K562 (cell line): ENCODE data around the gene TRIM26. TPM values are rescaled to one million over a fixed set of nuclear protein-coding genes. Genes with fewer than 3 reads are reported as not detected.

ENCODE experiments used
- ATAC-seq: fragments of 200-7000 bp; cut with Tn5 transposase; 3 replicates; pipeline ENCODE4 v1.9.1; 2020; ENCODE audit warnings: moderate library complexity
- BruUV-seq: library from RNA; stranded (reverse); fragments of 400-500 nt; replicated peaks from 2 replicates; lab custom pipeline; 2021; lab: Mats Ljungman, UMichigan
- CTCF ChIA-PET: fragments of 300-600 bp; formaldehyde crosslinking; extraction: SDS; loops from one replicate; lab custom pipeline; 2021; ENCODE audit warnings: low intra/inter-chr PET ratio; lab: Yijun Ruan, JAX
- POLR2A ChIA-PET: fragments of 300-600, 350-650 bp; sonication (Branson Sonifier 250); formaldehyde crosslinking; extraction: SDS; loops from one replicate; lab custom pipeline; 2021; ENCODE audit warnings: antibody characterized with exemption, inconsistent platforms; lab: Yijun Ruan, JAX
- DNase-seq, 4 experiments: peaks; one replicate each; pipeline versions ENCODE4 v3.0.0 to v3.0.0-alpha.2; 2011 to 2018; ENCODE audit warnings: low spot score in 3 of 4, mixed read lengths in 3 of 4; ENCODE audit errors: extremely low read depth in 1 of 4
- FAIRE-seq: peaks from 2 replicates; lab custom pipeline; 2011; peaks lifted over from hg19 to GRCh38; lab: Jason Lieb, UNC
- H2AFZ ChIP-seq: 2 replicates; pipeline ENCODE4 v1.6.0; 2011; ENCODE audit warnings: low read depth, low read length, control low read depth, inconsistent platforms
- H3K27ac ChIP-seq: fragments of 200-600 bp; 3 replicates; pipeline ENCODE4 v1.8.0; 2011; ENCODE audit warnings: low read depth, mild to moderate bottlenecking, control low read depth, inconsistent platforms, low read length, moderate library complexity, mixed read lengths; ENCODE audit errors: extremely low read depth
- H3K27me3 ChIP-seq, 2 experiments: fragments of 300-600 bp in 1 of 2; 2 replicates in 1 of 2; 3 replicates in 1 of 2; pipeline versions ENCODE4 v1.6.0 to v1.8.0; 2011; ENCODE audit warnings: inconsistent platforms in 2 of 2, low read length in 2 of 2, mild to moderate bottlenecking in 1 of 2, mixed read lengths in 1 of 2, moderate library complexity in 1 of 2; ENCODE audit not compliant: control insufficient read depth in 2 of 2, insufficient read depth in 2 of 2
- H3K36me3 ChIP-seq: fragments of 300-600 bp; 3 replicates; pipeline ENCODE4 v1.8.0; 2011; ENCODE audit warnings: mild to moderate bottlenecking, low read length, inconsistent platforms; ENCODE audit not compliant: control insufficient read depth, insufficient read depth
- H3K4me1 ChIP-seq, 2 experiments: fragments of 200-600 bp in 1 of 2; replicated peaks in 1 of 2; 2 replicates in 1 of 2; 3 replicates in 1 of 2; pipeline versions ENCODE4 v1.5.1 to v1.8.0; 2011; ENCODE audit warnings: inconsistent platforms in 2 of 2, low read length in 2 of 2, mild to moderate bottlenecking in 1 of 2, mixed read lengths in 1 of 2, moderate library complexity in 1 of 2; ENCODE audit not compliant: control insufficient read depth in 2 of 2, insufficient read depth in 2 of 2
- H3K4me2 ChIP-seq: 2 replicates; pipeline ENCODE4 v1.6.1; 2011; ENCODE audit warnings: low read length, control low read depth, inconsistent platforms, mixed read lengths; ENCODE audit not compliant: insufficient read depth
- H3K4me3 ChIP-seq: fragments of 200-600 bp; sonication (generic), shearing (Covaris generic); 2 replicates; pipeline ENCODE4 v1.5.1; 2016; ENCODE audit warnings: control low read depth, inconsistent platforms
- H3K79me2 ChIP-seq: fragments of 200-600 bp; 3 replicates; pipeline ENCODE4 v1.8.0; 2011; ENCODE audit warnings: low read length, inconsistent platforms; ENCODE audit not compliant: control insufficient read depth, insufficient read depth
- H3K9ac ChIP-seq, 2 experiments: 2 replicates each; pipeline versions ENCODE4 v1.6.0 to v1.6.1; 2011; ENCODE audit warnings: low read depth in 2 of 2, low read length in 2 of 2, control low read depth in 1 of 2, inconsistent platforms in 1 of 2, mild to moderate bottlenecking in 1 of 2, mixed read lengths in 1 of 2; ENCODE audit not compliant: insufficient read depth in 1 of 2
- H3K9me1 ChIP-seq: one replicate; pipeline ENCODE4 v1.6.0; 2011; ENCODE audit warnings: inconsistent platforms, mild to moderate bottlenecking, low read length, moderate library complexity; ENCODE audit not compliant: control insufficient read depth, insufficient read depth
- H3K9me3 ChIP-seq: replicated peaks from 2 replicates; pipeline ENCODE4 v1.5.1; 2011; ENCODE audit warnings: low read depth, low read length, inconsistent platforms; ENCODE audit not compliant: control insufficient read depth, insufficient read depth
- H4K20me1 ChIP-seq: replicated peaks from 2 replicates; pipeline ENCODE4 v1.6.1; 2011; ENCODE audit warnings: low read length, inconsistent platforms, mixed read lengths; ENCODE audit not compliant: control insufficient read depth, insufficient read depth
- ARID1B ChIP-seq: fragments of 450-650 bp; IDR thresholded peaks from 2 replicates; pipeline ENCODE4 v1.6.1; 2016; ENCODE audit warnings: antibody characterized with exemption, mild to moderate bottlenecking, inconsistent platforms
- CBFA2T2 ChIP-seq: fragments of 450-650 bp; conservative IDR thresholded peaks from 2 replicates; pipeline ENCODE4 v1.6.1; 2017; ENCODE audit warnings: mild to moderate bottlenecking
- CBFA2T3 ChIP-seq: fragments of 450-650 bp; IDR thresholded peaks from 2 replicates; pipeline ENCODE4 v1.6.1; 2017
- GABPB1 ChIP-seq: sonication (generic); formaldehyde crosslinking; IDR thresholded peaks from 2 replicates; pipeline ENCODE4 v1.8.0; 2022; ENCODE audit warnings: mild to moderate bottlenecking, missing genetic modification reagents
- MTA1 ChIP-seq: fragments of 450-650 bp; IDR thresholded peaks from 2 replicates; pipeline ENCODE4 v1.6.1; 2017; ENCODE audit warnings: borderline replicate concordance
- TEAD4 ChIP-seq, 2 experiments: sonication (generic) in 1 of 2; formaldehyde crosslinking in 1 of 2; IDR thresholded peaks; 2 replicates each; pipeline versions ENCODE4 v1.6.1 to v1.8.0; 2012 to 2022; ENCODE audit warnings: borderline replicate concordance in 1 of 2, inconsistent platforms in 1 of 2, low read length in 1 of 2, mild to moderate bottlenecking in 1 of 2, missing genetic modification reagents in 1 of 2
- WGBS: fragments of 100-300 bp; shearing (Covaris generic); methylation state at CpG from one replicate; pipeline ENCODE4 v1.1.6; 2016; ENCODE audit warnings: low coverage, mixed read lengths; ENCODE audit not compliant: insufficient coverage; ENCODE audit errors: missing lambda C conversion rate; 5-methylcytosine and 5-hydroxymethylcytosine counted together
- in situ Hi-C: fragments of 300-500 bp; cut with MboI; formaldehyde crosslinking; loops from 4 replicates; pipeline ENCODE4 v1.15.0; 2018; ENCODE audit warnings: inconsistent platforms, mixed read lengths
- intact Hi-C: fragments of 100-400 bp; cut with micrococcal nuclease; formaldehyde crosslinking; loops from 2 replicates; pipeline ENCODE4 v1.14.2; 2022
- polyA plus RNA-seq, 8 experiments: library from polyadenylated mRNA; depleted of rRNA in 4 of 8; stranded (reverse) in 5 of 8; unstranded in 3 of 8; fragments of >200 nt; fragmentation: Nextera tagmentation in 2 of 8; fragmentation: Illumina TruSeq in 1 of 8; extraction: Ambion mirVana in 2 of 8; extraction: Trizol in 1 of 8; gene quantifications; 2 replicates each; pipeline versions ENCODE4 v1.2.1 to v1.2.3, GENCODE V29; 2011 to 2014; ENCODE audit warnings: inconsistent platforms in 1 of 8, missing spikeins in 1 of 8
- total RNA-seq, 7 experiments: library from RNA; depleted of rRNA in 6 of 7; stranded (reverse); fragments of >200 nt in 6 of 7; fragmentation: Illumina TruSeq in 2 of 7; extraction: Trizol in 2 of 7; gene quantifications; 2 replicates each; pipeline versions ENCODE4 v1.2.1 to v1.2.3, GENCODE V29; 2011 to 2021; ENCODE audit warnings: low replicate concordance in 1 of 7

TRIM26 gene
- total and polyA plus RNA-seq, 9 of the 15 experiments (the other 6 are each of a cell fraction or from before 2014, with no cell fraction given) = 0.80 to 5.0 (median 2.8) TPM

GRCh38 chr6:30160785-30161531, 52.2 kb downstream of the TRIM26 start, which contains the start of gene TRIM10:
Gene TRIM10, minus strand, starts transcription at chr6:30161211. Its CDS starts 353 bp downstream, at chr6:30160858.
- 11% methylated on average over 3 of the region's 4 CpGs for WGBS
- Histone ChIP-seq H3K9me3 (no peaks in the 10 kb centered on the region), H3K27ac (no peak within 1 kb of the TSS), H3K4me1 (peaks cover 8 to 14% of the 10 kb centered on the region in 2 experiments; a peak in 4 of 5 replicates), H3K9ac (no peak within 1 kb of the TSS), H3K9me1 (no peaks in the 10 kb centered on the region), H3K36me3 (no peaks in the 10 kb centered on the region), H3K27me3 (peaks cover 2 to 29% of the 10 kb centered on the region in 2 experiments; a peak in 3 of 5 replicates), H2AFZ (peak within 1 kb of the TSS; percentile 46; the same call in 1 of the 2 replicates), H3K79me2 (no peaks in the 10 kb centered on the region)
- CTCF ChIA-PET = no interaction called here
- FAIRE-seq (no peak), DNase-seq (no peak), ATAC-seq (no peak)
- intact Hi-C loops = no loop called here
- peak; percentile 42 for TF ChIP-seq CBFA2T3
- TF ChIP-seq MTA1 = no peak
- peak; percentile 23; the same call in 1 of the 2 replicates for TF ChIP-seq TEAD4 (IDR thresholded peaks at IDR 0.05; ENCODE audit: low read length)
- no peak for TF ChIP-seq TEAD4 (CRISPR knock-in tag; IDR thresholded peaks at IDR 0.05; ENCODE audit: borderline replicate concordance)
- 0 out of 2 replicates have a peak, but pooled peaks have one; percentile 23 for TF ChIP-seq GABPB1 (CRISPR knock-in tag)
- TF ChIP-seq ARID1B = no peak
- TF ChIP-seq CBFA2T2 = 0 out of 2 replicates have a peak, but pooled peaks have one; percentile 31
- TF ChIP-seq, all 486 proteins: peak for 4
- no peak within 1 kb of the TSS for H3K4me3 ChIP-seq
- no peaks in the 10 kb centered on the region for H4K20me1 ChIP-seq
- POLR2A ChIA-PET = no interaction called here
- BruUV-seq = no TSS peak
- in situ Hi-C loops = no loop called here
- H3K4me2 ChIP-seq = peak within 1 kb of the TSS; percentile 6; the same call in 1 of the 2 replicates
